Upper lobe of left lung (tissue), 6 donors: ENCODE data around the gene VENTX. TPM values are rescaled to one million over a fixed set of nuclear protein-coding genes. Genes with fewer than 3 reads are reported as not detected.
A peak's percentile ranks its signal among the peaks of the same experiment; 100 is the strongest.

Experiments
- ATAC-seq, 2 donors: fragments of 200-7000 bp; cut with Tn5 transposase; one replicate each; pipeline ENCODE4 v1.9.1; 2022; ENCODE audit warnings: mild to moderate bottlenecking in 2 of 2, moderate library complexity in 2 of 2; ENCODE audit not compliant: low FRiP score in 2 of 2
- DNase-seq, 2 donors: peaks; one replicate each; pipeline ENCODE4 v3.0.0-alpha.2; 2019 to 2020
- H3K27ac ChIP-seq, 4 donors: fragments of 200-600 bp; sonication (generic); one replicate each; pipeline ENCODE4 v1.5.1; 2016 to 2019
- H3K27me3 ChIP-seq, 4 donors: fragments of 200-600 bp; sonication (generic); one replicate each; pipeline ENCODE4 v1.5.1; 2017 to 2019
- H3K36me3 ChIP-seq, 4 donors: fragments of 200-600 bp; sonication (generic); one replicate each; pipeline ENCODE4 v1.5.1; 2016 to 2019
- H3K4me1 ChIP-seq, 4 donors: fragments of 200-600 bp; sonication (generic); one replicate each; pipeline ENCODE4 v1.5.1; 2018 to 2019
- H3K4me3 ChIP-seq, 4 donors: fragments of 200-600 bp; sonication (generic); one replicate each; pipeline ENCODE4 v1.5.1; 2017 to 2019; ENCODE audit warnings: mild to moderate bottlenecking in 2 of 4, moderate library complexity in 1 of 4
- H3K9me3 ChIP-seq, 4 donors: fragments of 200-600 bp; sonication (generic); one replicate each; pipeline ENCODE4 v1.5.1; 2018 to 2019
- CTCF ChIP-seq, 6 experiments: fragments of 450-650 bp in 4 of 6; fragments of 200-600 bp in 2 of 6; sonication (generic) in 2 of 6; IDR thresholded peaks; one replicate each; pipeline ENCODE4 v1.5.1; 2016 to 2019; ENCODE audit warnings: antibody characterized with exemption in 6 of 6
- EP300 ChIP-seq, 4 donors: sonication (generic); formaldehyde crosslinking; IDR thresholded peaks; one replicate each; pipeline ENCODE4 v1.5.1; 2017; ENCODE audit warnings: antibody characterized with exemption in 4 of 4, control low read depth in 2 of 4
- POLR2A ChIP-seq, 4 donors: fragments of 450-650 bp; IDR thresholded peaks; one replicate each; pipeline ENCODE4 v1.5.1; 2016 to 2017; ENCODE audit warnings: antibody characterized with exemption in 4 of 4, mild to moderate bottlenecking in 2 of 4
- POLR2AphosphoS5 ChIP-seq, 2 donors: sonication (generic); formaldehyde crosslinking; IDR thresholded peaks; one replicate each; pipeline ENCODE4 v1.5.1; 2017; ENCODE audit warnings: antibody characterized with exemption in 2 of 2
- WGBS, 2 donors: methylation state at CpG; one replicate each; pipeline ENCODE4 v1.1.5; 2017 to 2018; 5-methylcytosine and 5-hydroxymethylcytosine counted together
- total RNA-seq, 6 donors: library from RNA; depleted of rRNA in 4 of 6; stranded (reverse); fragments of >200 nt in 4 of 6; gene quantifications; one replicate each; pipeline versions ENCODE4 v1.1.0 to v1.2.1, GENCODE V29; 2016 to 2021
- donor health status: DM: no; HTN: no; CAD: no; lungs with moderate emphysema.
- donor health status: DM: no; HTN: yes; CAD: no; lungs with severe emphysema.

The VENTX gene
- total RNA-seq, 6 donors from 2014 or later: 1.7 to 11.5 (median 4.4) TPM

GRCh38 chr10:133277277-133277992 lies 39.8 kb downstream of the VENTX start:
- peak overlapping the region; percentile 82 to 89 (median 87) for H3K27ac ChIP-seq
- peaks cover 16 to 55% (median 40%) of the 10 kb centered on the region in 4 donors for H3K4me1 ChIP-seq
- peaks cover 8 to 51% (median 30%) of the 10 kb centered on the region in 4 donors for H3K36me3 ChIP-seq
- TF ChIP-seq EP300 (IDR thresholded peaks at IDR 0.05): no peak
- TF ChIP-seq CTCF (IDR thresholded peaks at IDR 0.05): no peak
- TF ChIP-seq POLR2AphosphoS5 (IDR thresholded peaks at IDR 0.05): no peak
- TF ChIP-seq POLR2A (IDR thresholded peaks at IDR 0.05): no peak
- peaks cover 0 to 4% (median 0%) of the 10 kb centered on the region in 4 donors for H3K27me3 ChIP-seq
- no peaks in the 10 kb centered on the region for H3K9me3 ChIP-seq
- no peak for ATAC-seq
- H3K4me3 ChIP-seq: peak overlapping the region in 1 of 4 donors; percentile 40
- WGBS, 2 donors: 75% methylated on average over 9 to 24 of the region's 25 CpGs
- peak in 1 of 2 donors; percentile 76 for DNase-seq

GRCh38 chr10:133277993-133278576 lies 40.4 kb downstream of the VENTX start:
- Histone ChIP-seq H3K27ac (peak overlapping the region; percentile 82 to 89 (median 87)), H3K36me3 (peaks cover 14 to 53% (median 32%) of the 10 kb centered on the region in 4 donors), H3K27me3 (peaks cover 0 to 4% (median 0%) of the 10 kb centered on the region in 4 donors), H3K4me1 (peaks cover 16 to 55% (median 40%) of the 10 kb centered on the region in 4 donors), H3K9me3 (no peaks in the 10 kb centered on the region), H3K4me3 (peak overlapping the region in 1 of 4 donors; percentile 12)
- ATAC-seq (no peak), DNase-seq (peak in 1 of 2 donors; percentile 53)
- WGBS, 2 donors: 48 to 65% methylated on average over 4 to 11 of the region's 12 CpGs
- TF ChIP-seq POLR2AphosphoS5 (IDR thresholded peaks at IDR 0.05) (no peak), POLR2A (IDR thresholded peaks at IDR 0.05) (no peak), EP300 (IDR thresholded peaks at IDR 0.05) (no peak), CTCF (IDR thresholded peaks at IDR 0.05) (no peak)

GRCh38 chr10:133278577-133279265 lies 41.1 kb downstream of the VENTX start:
- peak overlapping the region; percentile 82 to 89 (median 87) for H3K27ac ChIP-seq
- H3K9me3 ChIP-seq: no peaks in the 10 kb centered on the region
- no peak for TF ChIP-seq CTCF (IDR thresholded peaks at IDR 0.05)
- no peak for TF ChIP-seq EP300 (IDR thresholded peaks at IDR 0.05)
- peak in 1 of 4 donors; percentile 60 for TF ChIP-seq POLR2A (IDR thresholded peaks at IDR 0.05)
- peak in 1 of 2 donors; percentile 23 for TF ChIP-seq POLR2AphosphoS5 (IDR thresholded peaks at IDR 0.05)
- peaks cover 16 to 55% (median 40%) of the 10 kb centered on the region in 4 donors for H3K4me1 ChIP-seq
- ATAC-seq: peak; percentile 44 to 51
- WGBS, 2 donors: 46 to 62% methylated on average over 18 of the region's 19 CpGs
- H3K27me3 ChIP-seq: peaks cover 0 to 4% (median 0%) of the 10 kb centered on the region in 4 donors
- peaks cover 16 to 53% (median 39%) of the 10 kb centered on the region in 4 donors for H3K36me3 ChIP-seq
- H3K4me3 ChIP-seq: peak overlapping the region in 1 of 4 donors; percentile 12
- DNase-seq: peak; percentile 64 to 83

- no peaks in the 10 kb centered on the region for H3K9me3 ChIP-seq
- peak overlapping the region in 1 of 4 donors; percentile 12 for H3K4me3 ChIP-seq
- H3K36me3 ChIP-seq: peaks cover 23 to 61% (median 47%) of the 10 kb centered on the region in 4 donors
- H3K4me1 ChIP-seq: peaks cover 16 to 53% (median 39%) of the 10 kb centered on the region in 4 donors
- TF ChIP-seq CTCF (IDR thresholded peaks at IDR 0.05): no peak
- TF ChIP-seq POLR2A (IDR thresholded peaks at IDR 0.05): no peak
- TF ChIP-seq POLR2AphosphoS5 (IDR thresholded peaks at IDR 0.05): no peak
- TF ChIP-seq EP300 (IDR thresholded peaks at IDR 0.05): no peak
- peak overlapping the region; percentile 82 to 89 (median 87) for H3K27ac ChIP-seq
- H3K27me3 ChIP-seq: peaks cover 0 to 4% (median 0%) of the 10 kb centered on the region in 4 donors
- 62 to 70% methylated on average over 15 to 24 of the region's 24 CpGs for WGBS, 2 donors
- DNase-seq (peak in 1 of 2 donors; percentile 64), ATAC-seq (no peak)
Observed at GRCh38 chr10:133279326-133280226, 41.9 kb downstream of the VENTX start.
